ENCODE data around the gene ZFP1.

Gene ZFP1

DNA sequence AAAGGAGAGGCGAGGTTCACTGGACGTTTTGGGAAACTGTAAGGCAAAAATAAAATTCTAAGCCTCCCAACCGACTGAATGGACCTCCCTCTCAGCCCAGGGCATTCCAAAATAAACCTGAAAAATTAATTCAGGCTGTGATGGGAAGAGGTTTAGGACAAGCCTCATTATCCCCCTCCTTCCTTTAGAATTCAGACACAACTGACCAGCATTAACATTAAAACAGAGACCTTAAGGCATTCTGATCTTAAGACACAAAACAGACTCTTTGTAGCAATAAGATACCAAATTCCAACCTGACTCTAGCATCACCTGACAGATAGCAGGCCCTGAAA is 31.4 kb upstream of the ZFP1 start:
- Histone ChIP-seq H2AFZ (ENCODE audit: low read length) (peak overlapping the region; percentile 78), H3K4me3 (ENCODE audit: low read length) (peak overlapping the region; percentile 47; the same call in 1 of the 2 replicates), H3K9ac (ENCODE audit: low read length) (no peak overlapping the region), H3K9me2 (replicated peaks; ENCODE audit: insufficient read depth, low read length) (no peaks in the 10 kb centered on the region), H3K36me3 (replicated peaks; ENCODE audit: insufficient read depth, low read length) (no peaks in the 10 kb centered on the region), H3F3A (ENCODE audit: insufficient read depth, low read length) (no peaks in the 10 kb centered on the region), H3K9me3 (replicated peaks; ENCODE audit: insufficient read depth, low read length) (no peaks in the 10 kb centered on the region), H3K4me2 (ENCODE audit: low read depth, low read length) (0 out of 2 replicates have a peak overlapping the region, but pooled peaks have one; percentile 43), H4K20me1 (ENCODE audit: insufficient read depth, low read length) (no peaks in the 10 kb centered on the region), H3K4me1 (ENCODE audit: low read length) (no peaks in the 10 kb centered on the region), H3K27me3 (replicated peaks; ENCODE audit: insufficient read depth, low read length) (no peaks in the 10 kb centered on the region), H3K79me2 (ENCODE audit: low read length) (no peaks in the 10 kb centered on the region), H3K27ac (ENCODE audit: low read length) (no peak overlapping the region)
- TF ChIP-seq EZH2phosphoT487 (IDR thresholded peaks at IDR 0.05; ENCODE audit: low read length) (no peak), CTCF (IDR thresholded peaks at IDR 0.05; ENCODE audit: low read length) (no peak), EZH2 (optimal IDR thresholded peaks at IDR 0.05; ENCODE audit: low read depth, low read length) (no peak)
- no peak for DNase-seq

DNA sequence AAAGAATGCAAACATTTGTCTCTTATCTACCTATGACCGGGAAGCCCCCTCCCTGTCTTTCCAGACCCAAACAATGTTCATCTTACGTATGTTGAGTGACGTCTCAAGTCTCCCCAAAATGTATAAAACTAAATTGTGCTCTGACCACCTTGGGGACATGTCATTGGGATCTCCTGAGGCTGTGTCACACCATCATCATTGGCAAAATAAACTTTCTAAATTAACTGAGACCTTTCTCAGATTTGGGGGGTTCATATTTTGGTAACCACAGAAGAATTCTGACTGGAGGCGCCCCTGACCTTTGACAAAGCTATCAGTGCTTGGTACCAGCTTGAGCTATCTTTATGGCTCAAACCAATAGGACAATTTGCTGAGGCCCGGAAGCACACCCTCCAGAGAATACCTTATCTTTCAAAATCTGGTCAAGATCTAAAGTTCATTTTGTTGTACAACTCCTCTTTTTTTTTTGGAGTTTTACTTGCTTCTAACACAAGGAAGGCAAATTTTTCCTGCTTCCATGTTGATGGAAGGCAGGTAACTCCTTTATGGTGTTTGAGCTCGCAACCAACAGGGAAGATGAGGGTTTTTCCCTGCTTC is 29.3 kb upstream of the ZFP1 start:
- Histone ChIP-seq H3K4me3 (ENCODE audit: low read length) (no peak overlapping the region), H3K79me2 (ENCODE audit: low read length) (no peaks in the 10 kb centered on the region), H3K4me2 (ENCODE audit: low read depth, low read length) (no peak overlapping the region), H3K9ac (ENCODE audit: low read length) (no peak overlapping the region), H3K9me2 (replicated peaks; ENCODE audit: insufficient read depth, low read length) (no peaks in the 10 kb centered on the region), H3K36me3 (replicated peaks; ENCODE audit: insufficient read depth, low read length) (no peaks in the 10 kb centered on the region), H3F3A (ENCODE audit: insufficient read depth, low read length) (no peaks in the 10 kb centered on the region), H3K4me1 (ENCODE audit: low read length) (no peaks in the 10 kb centered on the region), H3K27me3 (replicated peaks; ENCODE audit: insufficient read depth, low read length) (no peaks in the 10 kb centered on the region), H4K20me1 (ENCODE audit: insufficient read depth, low read length) (no peaks in the 10 kb centered on the region), H2AFZ (ENCODE audit: low read length) (no peak overlapping the region), H3K9me3 (replicated peaks; ENCODE audit: insufficient read depth, low read length) (no peaks in the 10 kb centered on the region), H3K27ac (ENCODE audit: low read length) (no peak overlapping the region)
- no peak for TF ChIP-seq EZH2 (optimal IDR thresholded peaks at IDR 0.05; ENCODE audit: low read depth, low read length)
- TF ChIP-seq EZH2phosphoT487 (IDR thresholded peaks at IDR 0.05; ENCODE audit: low read length), result no peak
- TF ChIP-seq CTCF (IDR thresholded peaks at IDR 0.05; ENCODE audit: low read length), result no peak
- DNase-seq, result no peak

DNA sequence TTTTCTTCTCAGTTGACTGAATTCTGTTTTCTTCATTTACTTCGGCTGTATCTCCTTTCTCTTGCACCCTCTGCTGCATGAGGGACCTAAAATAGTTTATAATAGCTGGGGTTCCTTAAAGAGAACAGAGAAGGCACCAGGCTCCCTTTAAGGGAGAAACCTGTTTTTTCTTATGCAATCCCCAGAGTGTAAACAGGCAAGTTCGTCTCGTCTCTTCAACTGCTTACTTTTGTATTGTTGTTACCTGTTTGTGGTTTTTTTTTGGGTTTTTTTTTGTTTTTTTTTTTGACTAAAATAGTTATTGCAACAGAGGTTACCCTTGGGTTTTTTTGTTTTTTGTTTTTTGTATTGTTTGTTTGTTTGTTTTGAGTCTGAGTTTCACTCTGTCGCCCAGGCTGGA is 28.1 kb upstream of the ZFP1 start:
- no peak overlapping the region for H3K4me2 ChIP-seq (ENCODE audit: low read depth, low read length)
- no peak overlapping the region for H3K27ac ChIP-seq (ENCODE audit: low read length)
- H3K4me3 ChIP-seq (ENCODE audit: low read length), result no peak overlapping the region
- H2AFZ ChIP-seq (ENCODE audit: low read length), result no peak overlapping the region
- H3K9me2 ChIP-seq (replicated peaks; ENCODE audit: insufficient read depth, low read length), result no peaks in the 10 kb centered on the region
- no peaks in the 10 kb centered on the region for H4K20me1 ChIP-seq (ENCODE audit: insufficient read depth, low read length)
- DNase-seq, result no peak
- H3F3A ChIP-seq (ENCODE audit: insufficient read depth, low read length), result no peaks in the 10 kb centered on the region
- no peaks in the 10 kb centered on the region for H3K4me1 ChIP-seq (ENCODE audit: low read length)
- H3K9me3 ChIP-seq (replicated peaks; ENCODE audit: insufficient read depth, low read length), result no peaks in the 10 kb centered on the region
- TF ChIP-seq EZH2phosphoT487 (IDR thresholded peaks at IDR 0.05; ENCODE audit: low read length) (no peak), CTCF (IDR thresholded peaks at IDR 0.05; ENCODE audit: low read length) (no peak), EZH2 (optimal IDR thresholded peaks at IDR 0.05; ENCODE audit: low read depth, low read length) (no peak)
- no peak overlapping the region for H3K9ac ChIP-seq (ENCODE audit: low read length)
- no peaks in the 10 kb centered on the region for H3K79me2 ChIP-seq (ENCODE audit: low read length)
- H3K36me3 ChIP-seq (replicated peaks; ENCODE audit: insufficient read depth, low read length), result no peaks in the 10 kb centered on the region
- H3K27me3 ChIP-seq (replicated peaks; ENCODE audit: insufficient read depth, low read length), result no peaks in the 10 kb centered on the region

All from MM.1S (cell line).